Suprapubic skin (tissue), 3 donors: ENCODE measurements around the gene LHFPL3.

ENCODE experiments used
- CTCF ChIP-seq, 2 donors: fragments of 200-600 bp in 1 of 2; fragments of 450-650 bp in 1 of 2; sonication (generic) in 1 of 2; IDR thresholded peaks; one replicate each; pipeline ENCODE4 v1.5.1; 2016 to 2019; ENCODE audit warnings: antibody characterized with exemption in 2 of 2, mild to moderate bottlenecking in 1 of 2, moderate library complexity in 1 of 2
- EP300 ChIP-seq: sonication (generic); formaldehyde crosslinking; IDR thresholded peaks from one replicate; pipeline ENCODE4 v1.6.1; 2017; ENCODE audit warnings: antibody characterized with exemption
- POLR2A ChIP-seq, 2 donors: fragments of 450-650 bp; IDR thresholded peaks; one replicate each; pipeline ENCODE4 v1.6.1; 2017; ENCODE audit warnings: antibody characterized with exemption in 2 of 2, mild to moderate bottlenecking in 2 of 2, moderate library complexity in 2 of 2

- TF ChIP-seq CTCF (IDR thresholded peaks at IDR 0.05) (no peak), POLR2A (IDR thresholded peaks at IDR 0.05) (no peak), EP300 (no peak)
Observed at GRCh38 chr7:104895522-104896236, 567.3 kb downstream of the LHFPL3 start.
